GM23248 (cell line): ENCODE results near the gene NUB1. TPM values are rescaled to one million over a fixed set of nuclear protein-coding genes. Genes with fewer than 3 reads are reported as not detected.

Experiments
- DNase-seq: peaks from one replicate; pipeline ENCODE4 v3.0.0-alpha.2; 2015
- H2AFZ ChIP-seq: fragments of 200-600 bp; sonication (generic); 2 replicates; pipeline ENCODE4 v1.6.1; 2016; ENCODE audit warnings: antibody characterized with exemption
- H3F3A ChIP-seq: fragments of 200-600 bp; sonication (generic); 2 replicates; pipeline ENCODE4 v1.6.1; 2016; ENCODE audit warnings: mild to moderate bottlenecking, antibody characterized with exemption, mixed run types; ENCODE audit not compliant: insufficient read depth
- H3K27ac ChIP-seq: fragments of 200-600 bp; sonication (generic); 2 replicates; pipeline ENCODE4 v1.5.1; 2016; ENCODE audit warnings: mild to moderate bottlenecking
- H3K27me3 ChIP-seq: fragments of 200-600 bp; sonication (generic); replicated peaks from 2 replicates; pipeline ENCODE4 v1.6.1; 2016; ENCODE audit warnings: mild to moderate bottlenecking; ENCODE audit not compliant: insufficient read depth
- H3K36me3 ChIP-seq: fragments of 200-600 bp; sonication (generic); 2 replicates; pipeline ENCODE4 v1.6.1; 2016; ENCODE audit warnings: low read depth, mild to moderate bottlenecking
- H3K4me1 ChIP-seq: fragments of 200-600 bp; sonication (generic); 2 replicates; pipeline ENCODE4 v1.6.1; 2016; ENCODE audit warnings: mild to moderate bottlenecking; ENCODE audit not compliant: insufficient read depth
- H3K4me2 ChIP-seq: fragments of 200-600 bp; sonication (generic); one replicate; pipeline ENCODE4 v1.6.1; 2016; ENCODE audit warnings: mild to moderate bottlenecking; ENCODE audit not compliant: unreplicated experiment
- H3K4me3 ChIP-seq: fragments of 200-600 bp; sonication (generic); 2 replicates; pipeline ENCODE4 v1.5.1; 2016; ENCODE audit warnings: mild to moderate bottlenecking
- H3K79me2 ChIP-seq: fragments of 200-600 bp; sonication (generic); 2 replicates; pipeline ENCODE4 v1.6.1; 2016; ENCODE audit warnings: mild to moderate bottlenecking; ENCODE audit not compliant: insufficient read depth
- H3K9ac ChIP-seq: fragments of 200-600 bp; sonication (generic); 2 replicates; pipeline ENCODE4 v1.6.1; 2016; ENCODE audit warnings: mild to moderate bottlenecking
- H3K9me2 ChIP-seq: fragments of 200-600 bp; sonication (generic); 2 replicates; pipeline ENCODE4 v1.6.1; 2016; ENCODE audit warnings: mixed run types, mild to moderate bottlenecking, moderate library complexity; ENCODE audit not compliant: insufficient read depth
- H3K9me3 ChIP-seq: fragments of 200-600 bp; sonication (generic); one replicate; pipeline ENCODE4 v1.6.1; 2017; ENCODE audit warnings: low read depth
- H4K20me1 ChIP-seq: fragments of 200-600 bp; sonication (generic); 2 replicates; pipeline ENCODE4 v1.6.0; 2016; ENCODE audit not compliant: insufficient read depth
- EZH2 ChIP-seq: fragments of 200-600 bp; sonication (generic); IDR thresholded peaks from 2 replicates; pipeline ENCODE4 v1.6.1; 2018; ENCODE audit warnings: antibody characterized with exemption, mild to moderate bottlenecking; ENCODE audit not compliant: insufficient read depth, poor library complexity, severe bottlenecking
- EZH2phosphoT487 ChIP-seq: fragments of 200-600 bp; sonication (generic); IDR thresholded peaks from 2 replicates; pipeline ENCODE4 v1.6.1; 2018; ENCODE audit warnings: antibody characterized with exemption, moderate library complexity, mild to moderate bottlenecking, low read depth; ENCODE audit not compliant: insufficient read depth
- WGBS, 2 experiments: methylation state at CpG; one replicate each; pipeline ENCODE4 v1.1.6; 2015 to 2017; ENCODE audit warnings: low lambda C conversion rate in 2 of 2, low coverage in 1 of 2; ENCODE audit errors: missing lambda C conversion rate in 2 of 2; 5-methylcytosine and 5-hydroxymethylcytosine counted together
- in situ Hi-C: fragments of 300-500 bp; cut with MboI; formaldehyde crosslinking; loops from 2 replicates; pipeline ENCODE4 v1.15.0; 2020
- polyA plus RNA-seq: library from polyadenylated mRNA; unstranded; fragments of >200 nt; fragmentation: Nextera tagmentation; extraction: Ambion mirVana; gene quantifications from 2 replicates; pipeline ENCODE4 v1.2.1, GENCODE V29; 2016
- total RNA-seq: library from RNA; depleted of rRNA; stranded (reverse); fragments of >200 nt; shearing (Covaris generic); gene quantifications from 2 replicates; pipeline ENCODE4 v1.2.3, GENCODE V29; 2014

The NUB1 gene
- total and polyA plus RNA-seq, 2 experiments from 2014 or later = 43.4 to 48.0 TPM

- DNase-seq = no peak
- WGBS, 2 experiments = 72 to 80% methylated on average over 7 to 10 of the region's 10 CpGs
- Histone ChIP-seq H3K9me3 (no peaks in the 10 kb centered on the region), H3K9me2 (no peaks in the 10 kb centered on the region), H3K27ac (no peak overlapping the region), H3K79me2 (no peaks in the 10 kb centered on the region), H3K4me3 (no peak overlapping the region), H3K4me2 (no peak overlapping the region), H3K4me1 (no peaks in the 10 kb centered on the region), H3K36me3 (no peaks in the 10 kb centered on the region), H3F3A (no peaks in the 10 kb centered on the region), H4K20me1 (no peaks in the 10 kb centered on the region), H3K27me3 (peaks cover 9% of the 10 kb centered on the region), H3K9ac (no peak overlapping the region), H2AFZ (no peak overlapping the region)
- in situ Hi-C loops = no loop called here
- TF ChIP-seq EZH2phosphoT487 (no peak), EZH2 (no peak)
Measured at GRCh38 chr7:151396328-151396970, 54.8 kb downstream of the NUB1 start.

DNA sequence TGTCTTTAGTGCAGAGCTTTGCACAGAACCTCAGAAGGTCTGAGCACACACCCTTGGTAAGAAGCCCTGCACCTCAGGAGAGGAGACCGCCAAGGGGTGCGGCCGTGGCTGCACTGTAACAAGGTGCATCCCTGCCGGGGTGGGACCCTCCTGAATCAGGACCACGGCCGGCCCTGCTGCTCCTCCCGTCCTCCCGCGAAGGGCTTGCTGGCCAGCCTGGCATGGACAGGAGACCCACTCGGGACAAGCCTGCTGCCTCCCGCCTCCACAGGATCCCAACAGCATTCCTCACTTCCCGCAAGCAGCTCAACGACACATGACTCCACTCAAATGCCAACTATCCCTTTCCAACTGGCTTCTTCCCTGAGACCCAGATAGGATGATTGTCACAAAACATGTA lies 55.4 kb downstream of the NUB1 start:
- TF ChIP-seq EZH2phosphoT487 (no peak), EZH2 (no peak)
- H3K9me2 ChIP-seq = no peaks in the 10 kb centered on the region
- in situ Hi-C loops = no loop called here
- peaks cover 9% of the 10 kb centered on the region for H3K27me3 ChIP-seq
- H3K4me1 ChIP-seq = no peaks in the 10 kb centered on the region
- no peak overlapping the region for H3K4me2 ChIP-seq
- no peaks in the 10 kb centered on the region for H3K36me3 ChIP-seq
- no peak overlapping the region for H2AFZ ChIP-seq
- no peaks in the 10 kb centered on the region for H4K20me1 ChIP-seq
- no peak overlapping the region for H3K27ac ChIP-seq
- H3K9ac ChIP-seq = no peak overlapping the region
- H3K9me3 ChIP-seq = no peaks in the 10 kb centered on the region
- H3K4me3 ChIP-seq = no peak overlapping the region
- DNase-seq = no peak
- no peaks in the 10 kb centered on the region for H3F3A ChIP-seq
- no peaks in the 10 kb centered on the region for H3K79me2 ChIP-seq
- WGBS, 2 experiments = 65 to 66% methylated on average over 13 of the region's 13 CpGs

DNA sequence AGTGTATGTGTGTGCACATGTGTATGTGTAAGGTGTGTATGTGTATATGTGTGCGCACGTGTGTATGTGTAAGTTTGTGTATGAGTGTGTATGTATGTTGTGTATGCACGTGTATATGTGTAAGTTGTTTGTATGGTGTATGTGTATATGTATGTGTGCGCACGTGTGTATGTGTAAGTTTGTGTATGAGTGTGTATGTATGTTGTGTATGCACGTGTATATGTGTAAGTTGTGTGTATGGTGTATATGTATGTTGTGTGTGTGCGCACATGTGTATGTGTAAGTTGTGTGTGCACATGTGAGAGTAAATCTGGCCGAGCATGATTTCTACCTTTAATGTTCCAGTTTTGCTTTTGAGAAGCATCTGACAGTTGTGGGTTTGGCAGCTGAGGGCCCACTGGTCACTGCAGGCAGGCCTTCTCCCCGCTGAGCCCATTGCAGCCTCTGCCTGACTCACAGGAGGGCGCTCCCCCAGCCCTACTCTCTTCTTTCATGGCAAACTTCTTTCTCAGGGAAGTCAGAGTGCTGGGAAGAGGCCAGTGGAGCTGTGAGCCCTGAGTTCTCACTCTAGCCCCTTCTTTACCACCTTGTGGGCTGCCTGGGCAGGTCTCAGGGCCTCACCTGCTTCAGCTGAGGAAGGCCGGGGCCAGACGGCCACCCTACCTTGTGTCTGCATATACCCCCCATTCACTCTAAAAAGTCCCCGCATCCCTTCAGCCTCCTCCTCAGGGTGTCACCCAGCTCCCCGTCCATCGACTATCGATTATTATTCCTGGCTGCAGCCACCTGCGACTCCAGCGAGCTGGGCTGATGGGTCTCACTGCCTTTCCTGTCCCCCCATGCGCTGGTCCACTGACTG lies 57.1 kb downstream of the NUB1 start:
- Histone ChIP-seq H3K4me3 (no peak overlapping the region), H3K27ac (no peak overlapping the region), H3K4me1 (no peaks in the 10 kb centered on the region), H3F3A (no peaks in the 10 kb centered on the region), H3K27me3 (peaks cover 9% of the 10 kb centered on the region), H4K20me1 (no peaks in the 10 kb centered on the region), H3K36me3 (no peaks in the 10 kb centered on the region), H3K9me2 (no peaks in the 10 kb centered on the region), H3K9me3 (no peaks in the 10 kb centered on the region), H3K4me2 (no peak overlapping the region), H2AFZ (no peak overlapping the region), H3K79me2 (no peaks in the 10 kb centered on the region), H3K9ac (no peak overlapping the region)
- 88% methylated on average over 19 of the region's 19 CpGs for WGBS, 2 experiments
- DNase-seq = no peak
- in situ Hi-C loops = no loop called here
- TF ChIP-seq EZH2phosphoT487 (no peak), EZH2 (no peak)

GRCh38 chr7:151399305-151399601 lies 57.6 kb downstream of the NUB1 start:
- no peaks in the 10 kb centered on the region for H4K20me1 ChIP-seq
- TF ChIP-seq EZH2 = no peak
- no peak for TF ChIP-seq EZH2phosphoT487
- no peaks in the 10 kb centered on the region for H3F3A ChIP-seq
- H3K9ac ChIP-seq = no peak overlapping the region
- 64 to 68% methylated on average over 7 of the region's 7 CpGs for WGBS, 2 experiments
- H3K9me3 ChIP-seq = no peaks in the 10 kb centered on the region
- H3K4me3 ChIP-seq = no peak overlapping the region
- H3K4me2 ChIP-seq = no peak overlapping the region
- DNase-seq = no peak
- H3K27me3 ChIP-seq = peaks cover 9% of the 10 kb centered on the region
- in situ Hi-C loops = no loop called here
- peaks cover 6% of the 10 kb centered on the region for H3K4me1 ChIP-seq
- no peaks in the 10 kb centered on the region for H3K36me3 ChIP-seq
- H2AFZ ChIP-seq = no peak overlapping the region
- no peaks in the 10 kb centered on the region for H3K9me2 ChIP-seq
- no peaks in the 10 kb centered on the region for H3K79me2 ChIP-seq
- H3K27ac ChIP-seq = no peak overlapping the region
